Activated CD8-positive, alpha-beta T cell treated with anti-CD3 and anti-CD28 coated beads for 36 hours (primary cell): ENCODE measurements around the gene APOL3. TPM values are rescaled to one million over a fixed set of nuclear protein-coding genes. Genes with fewer than 3 reads are reported as not detected.
"Not testable (repeated sequence)": the region's sequence is repeated elsewhere in the genome, so short reads cannot be mapped to it uniquely, and the experiment has no call there.

Source experiments
- ATAC-seq: fragments of 200-7000 bp; cut with Tn5 transposase; one replicate; pipeline ENCODE4 v1.10.0; 2021; ENCODE audit warnings: mild to moderate bottlenecking, moderate library complexity
- CTCF ChIA-PET: fragments of 350-600 bp; sonication (Branson Sonifier 250); formaldehyde crosslinking; loops from one replicate; lab custom pipeline; 2021; ENCODE audit warnings: antibody characterized with exemption; lab: Charles Lee
- POLR2A ChIA-PET: fragments of 350-600 bp; sonication (Branson Sonifier 250); formaldehyde crosslinking; loops from one replicate; lab custom pipeline; 2021; ENCODE audit warnings: antibody characterized with exemption; lab: Charles Lee
- DNase-seq: peaks from one replicate; pipeline ENCODE4 v3.0.0-alpha.2; 2020
- H3K27ac Mint-ChIP-seq: one replicate; pipeline ENCODE4 v1.8.0; 2021; ENCODE audit warnings: mild to moderate bottlenecking, mixed read lengths
- H3K27me3 Mint-ChIP-seq: one replicate; pipeline ENCODE4 v1.8.0; 2021; ENCODE audit warnings: mixed read lengths
- H3K36me3 Mint-ChIP-seq: one replicate; pipeline ENCODE4 v1.8.0; 2021; ENCODE audit warnings: low read depth, mixed read lengths
- H3K4me1 Mint-ChIP-seq: one replicate; pipeline ENCODE4 v1.8.0; 2021; ENCODE audit warnings: low read depth, mixed read lengths
- H3K4me3 Mint-ChIP-seq: one replicate; pipeline ENCODE4 v1.8.0; 2021; ENCODE audit warnings: mild to moderate bottlenecking, moderate library complexity, mixed read lengths
- H3K9me3 Mint-ChIP-seq: one replicate; pipeline ENCODE4 v1.8.0; 2021; ENCODE audit warnings: mixed read lengths
- intact Hi-C: fragments of 100-400 bp; cut with micrococcal nuclease; formaldehyde crosslinking; loops from one replicate; pipeline ENCODE4 v1.10.0; 2022
- total RNA-seq, 2 experiments: library from RNA; stranded (reverse); gene quantifications; one replicate each; pipeline ENCODE4 v1.2.3, GENCODE V29; 2021
- TF ChIP-seq, protein P1 (sequence below): fragments of 200-600 bp; IDR thresholded peaks from one replicate; pipeline ENCODE4 v1.8.0; 2022; ENCODE audit warnings: antibody characterized with exemption, mild to moderate bottlenecking

APOL3 gene
- total RNA-seq, 2 experiments from 2014 or later, result 44.5 to 46.7 TPM

DNA sequence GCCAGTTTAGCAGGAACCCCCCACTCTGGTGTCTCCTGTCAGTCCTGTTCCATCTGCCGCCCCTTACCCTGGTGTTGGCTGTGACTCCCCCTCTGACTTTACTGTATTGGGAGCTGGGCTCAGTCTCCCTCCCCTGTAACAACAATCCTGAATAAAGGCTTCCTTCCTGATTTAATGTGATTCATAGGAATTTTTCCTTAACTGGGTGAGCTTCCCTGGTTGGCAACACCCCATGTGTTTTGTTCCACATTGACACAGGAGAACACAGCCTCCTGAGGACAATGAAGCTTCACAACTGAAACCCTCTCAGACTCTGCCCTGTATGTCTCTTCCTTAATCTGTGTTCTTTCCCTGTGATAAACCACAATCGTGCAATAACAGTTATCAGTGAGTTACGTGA, 32.6 kb upstream of the APOL3 start:
- intact Hi-C loops, result no loop called here
- no peaks in the 10 kb centered on the region for H3K27me3 Mint-ChIP-seq
- no peaks in the 10 kb centered on the region for H3K36me3 Mint-ChIP-seq
- DNase-seq (no peak), ATAC-seq (no peak)
- POLR2A ChIA-PET, result no interaction called here
- H3K4me1 Mint-ChIP-seq, result peaks cover 22% of the 10 kb centered on the region
- CTCF ChIA-PET, result interaction anchor here (0.7 to 2.0 kb wide), 4 partner anchors 11 to 293 kb away, joined by 3 to 9 read pairs (median 3); no protein-coding TSS in a partner anchor
- TF ChIP-seq, protein P1, sequence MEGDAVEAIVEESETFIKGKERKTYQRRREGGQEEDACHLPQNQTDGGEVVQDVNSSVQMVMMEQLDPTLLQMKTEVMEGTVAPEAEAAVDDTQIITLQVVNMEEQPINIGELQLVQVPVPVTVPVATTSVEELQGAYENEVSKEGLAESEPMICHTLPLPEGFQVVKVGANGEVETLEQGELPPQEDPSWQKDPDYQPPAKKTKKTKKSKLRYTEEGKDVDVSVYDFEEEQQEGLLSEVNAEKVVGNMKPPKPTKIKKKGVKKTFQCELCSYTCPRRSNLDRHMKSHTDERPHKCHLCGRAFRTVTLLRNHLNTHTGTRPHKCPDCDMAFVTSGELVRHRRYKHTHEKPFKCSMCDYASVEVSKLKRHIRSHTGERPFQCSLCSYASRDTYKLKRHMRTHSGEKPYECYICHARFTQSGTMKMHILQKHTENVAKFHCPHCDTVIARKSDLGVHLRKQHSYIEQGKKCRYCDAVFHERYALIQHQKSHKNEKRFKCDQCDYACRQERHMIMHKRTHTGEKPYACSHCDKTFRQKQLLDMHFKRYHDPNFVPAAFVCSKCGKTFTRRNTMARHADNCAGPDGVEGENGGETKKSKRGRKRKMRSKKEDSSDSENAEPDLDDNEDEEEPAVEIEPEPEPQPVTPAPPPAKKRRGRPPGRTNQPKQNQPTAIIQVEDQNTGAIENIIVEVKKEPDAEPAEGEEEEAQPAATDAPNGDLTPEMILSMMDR, result no peak
- H3K9me3 Mint-ChIP-seq, result no peaks in the 10 kb centered on the region
- H3K4me3 Mint-ChIP-seq, result no peak overlapping the region
- H3K27ac Mint-ChIP-seq, result no peak overlapping the region

DNA sequence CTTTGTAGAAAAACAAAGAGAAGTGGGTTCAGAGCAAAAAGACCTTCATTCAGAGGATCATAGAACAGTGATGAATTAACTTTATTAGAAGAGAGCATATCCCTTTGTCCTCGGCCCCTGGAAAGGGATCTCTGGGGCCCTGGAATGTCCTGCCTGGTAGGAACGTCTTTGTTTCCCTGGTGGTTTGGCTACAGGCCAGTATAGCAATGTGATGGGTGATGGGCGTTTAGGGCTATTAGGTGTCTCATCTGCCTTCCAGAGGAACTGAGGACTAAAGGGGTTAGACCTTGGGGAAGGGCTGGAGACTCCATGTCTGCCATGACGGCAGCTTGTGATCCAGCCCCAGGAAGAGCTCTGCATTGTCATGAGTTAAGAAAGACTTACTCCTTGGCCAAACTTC, 32.0 kb upstream of the APOL3 start:
- POLR2A ChIA-PET, result no interaction called here
- intact Hi-C loops, result no loop called here
- DNase-seq (no peak), ATAC-seq (no peak)
- Mint-ChIP-seq H3K4me3 (no peak overlapping the region), H3K27me3 (no peaks in the 10 kb centered on the region), H3K9me3 (no peaks in the 10 kb centered on the region), H3K36me3 (no peaks in the 10 kb centered on the region), H3K4me1 (peaks cover 16% of the 10 kb centered on the region), H3K27ac (no peak overlapping the region)
- TF ChIP-seq, protein P1, result no peak
- CTCF ChIA-PET, result interaction anchor here (0.8 to 2.0 kb wide), 4 partner anchors 12 to 294 kb away, joined by 3 to 9 read pairs (median 4); no protein-coding TSS in a partner anchor

DNA sequence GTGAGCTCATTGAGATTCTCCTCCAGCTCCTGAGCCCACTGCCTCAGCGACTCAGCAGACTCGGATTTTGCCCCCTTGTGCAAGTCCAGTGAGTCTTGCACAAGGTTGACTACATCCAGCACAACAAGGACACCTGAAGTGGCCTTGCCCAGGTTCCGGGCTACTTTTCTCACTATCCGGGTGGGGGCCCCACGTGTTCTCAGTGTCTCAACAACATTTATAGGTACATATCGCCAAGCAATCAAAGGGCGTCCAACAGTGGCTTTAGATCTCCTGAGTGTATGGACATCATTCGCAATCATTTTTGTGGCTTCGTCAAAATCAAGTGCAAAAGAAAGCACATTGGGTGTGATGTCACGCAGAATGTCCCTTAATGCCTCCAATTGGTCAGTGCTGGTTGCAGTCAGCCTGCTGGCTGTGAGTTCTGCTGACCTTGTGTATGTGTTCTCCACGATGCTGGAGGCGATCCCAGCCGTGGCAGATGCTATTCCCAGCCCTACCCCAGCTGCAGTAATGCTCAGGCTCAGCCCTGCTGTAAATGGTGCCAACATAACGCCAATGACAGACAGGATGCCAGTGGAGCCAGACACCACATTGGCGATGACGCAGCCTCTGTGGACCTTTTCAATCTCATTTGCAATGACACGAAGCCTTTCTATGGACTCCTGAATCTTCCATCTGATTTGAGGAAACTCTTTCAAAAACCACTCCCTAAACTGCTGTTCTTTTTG, 30.7 kb upstream of the APOL3 start:
- H3K27ac Mint-ChIP-seq, result no peak overlapping the region
- H3K4me3 Mint-ChIP-seq, result no peak overlapping the region
- no peaks in the 10 kb centered on the region for H3K36me3 Mint-ChIP-seq
- peaks cover 7% of the 10 kb centered on the region for H3K4me1 Mint-ChIP-seq
- POLR2A ChIA-PET, result interaction anchor here (0.6 kb wide), 1 partner anchor 66 kb away, joined by 3 read pairs; no protein-coding TSS in a partner anchor
- H3K9me3 Mint-ChIP-seq, result no peaks in the 10 kb centered on the region
- TF ChIP-seq, protein P1, result no peak
- no peak for DNase-seq
- no peaks in the 10 kb centered on the region for H3K27me3 Mint-ChIP-seq
- ATAC-seq, result no peak
- CTCF ChIA-PET, result interaction anchor here (0.9 to 2.0 kb wide), 4 partner anchors 11 to 125 kb away, joined by 3 to 9 read pairs (median 4); no protein-coding TSS in a partner anchor
- intact Hi-C loops, result no loop called here

DNA sequence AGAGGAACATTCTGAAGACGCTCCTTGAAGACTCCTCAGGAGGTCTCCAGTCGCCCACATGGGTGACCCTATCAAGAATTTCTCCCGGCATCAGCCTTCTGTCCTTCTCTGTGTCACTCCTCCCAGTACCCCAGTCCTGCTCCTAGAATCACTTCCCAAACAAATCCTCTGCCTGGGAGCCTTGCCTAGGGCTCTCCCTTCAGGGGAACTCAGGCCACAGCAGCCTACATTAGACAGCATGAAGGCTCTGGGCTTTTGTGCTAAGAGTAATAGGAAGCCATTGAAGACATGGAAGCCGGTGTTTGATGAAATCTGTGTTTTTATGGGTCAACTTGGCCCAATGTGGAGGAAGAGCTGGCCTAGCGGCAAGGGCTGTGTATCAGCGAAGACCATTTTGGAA, 27.3 kb upstream of the APOL3 start:
- H3K27ac Mint-ChIP-seq, DNase-seq, H3K4me3 Mint-ChIP-seq, H3K4me1 Mint-ChIP-seq, ATAC-seq, H3K36me3 Mint-ChIP-seq, intact Hi-C loops, POLR2A ChIA-PET, H3K9me3 Mint-ChIP-seq, H3K27me3 Mint-ChIP-seq: not testable (repeated sequence)
- CTCF ChIA-PET, result interaction anchor here (1.4 kb wide), 1 partner anchor 16 kb away, joined by 4 read pairs; no protein-coding TSS in a partner anchor

DNA sequence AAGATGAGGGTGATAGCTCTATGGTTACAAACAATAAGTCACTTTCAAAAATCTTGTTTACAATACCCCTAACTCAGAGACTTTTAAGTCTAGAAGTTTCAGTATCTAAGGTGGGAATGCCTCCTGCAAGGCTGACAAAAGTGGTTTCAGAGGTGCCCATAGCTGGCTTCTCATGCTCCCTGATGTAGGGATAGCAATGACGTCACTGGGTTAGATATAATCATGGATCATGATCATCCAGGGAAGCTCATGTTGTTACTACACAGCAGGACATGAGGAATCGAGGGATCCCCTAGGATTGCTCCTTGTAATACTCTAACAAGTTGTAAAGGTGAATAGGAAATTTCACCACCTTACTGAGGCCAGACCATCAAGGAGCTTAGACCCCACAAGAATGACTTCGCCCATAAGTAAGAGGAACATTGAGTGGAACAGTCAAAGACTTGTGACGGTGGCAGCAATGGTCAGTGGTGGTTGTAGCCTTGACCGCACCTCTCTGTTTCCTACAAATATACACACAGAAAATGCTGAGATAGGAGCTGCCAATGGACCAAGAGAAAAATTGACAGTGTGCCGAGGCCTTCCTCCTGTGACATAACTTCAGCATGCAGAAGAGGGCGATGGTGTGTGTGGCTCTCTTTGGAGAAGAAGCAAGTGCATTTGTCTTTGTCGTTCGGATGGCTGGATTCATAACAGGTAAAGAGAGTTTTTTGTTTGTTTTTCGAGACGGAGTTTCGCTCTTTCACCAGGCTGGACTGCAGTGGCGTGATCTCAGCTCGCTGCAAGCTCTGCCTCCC, 25.5 kb upstream of the APOL3 start:
- Mint-ChIP-seq H3K4me1 (no peaks in the 10 kb centered on the region), H3K27ac (no peak overlapping the region), H3K27me3 (no peaks in the 10 kb centered on the region), H3K4me3 (no peak overlapping the region), H3K36me3 (no peaks in the 10 kb centered on the region), H3K9me3 (no peaks in the 10 kb centered on the region)
- intact Hi-C loops, result no loop called here
- ChIA-PET CTCF (interaction anchor here (1.0 to 2.1 kb wide), 8 partner anchors 9 to 300 kb away, joined by 3 to 8 read pairs (median 4); no protein-coding TSS in a partner anchor), POLR2A (interaction anchor here (0.7 kb wide), 1 partner anchor 35 kb away, joined by 3 read pairs; no protein-coding TSS in a partner anchor)
- TF ChIP-seq, protein P1, result no peak
- DNase-seq (no peak), ATAC-seq (no peak)
